GM12874 (cell line): Measurements from ENCODE around the gene YWHAG.
A peak's percentile ranks its signal among the peaks of the same experiment; 100 is the strongest.

ENCODE experiments used
- CTCF ChIP-seq: IDR thresholded peaks from 2 replicates; pipeline ENCODE4 v1.5.1; 2011; ENCODE audit warnings: low read depth, mild to moderate bottlenecking, control low read depth, low read length, moderate library complexity; ENCODE audit not compliant: insufficient read depth

Gene YWHAG

DNA sequence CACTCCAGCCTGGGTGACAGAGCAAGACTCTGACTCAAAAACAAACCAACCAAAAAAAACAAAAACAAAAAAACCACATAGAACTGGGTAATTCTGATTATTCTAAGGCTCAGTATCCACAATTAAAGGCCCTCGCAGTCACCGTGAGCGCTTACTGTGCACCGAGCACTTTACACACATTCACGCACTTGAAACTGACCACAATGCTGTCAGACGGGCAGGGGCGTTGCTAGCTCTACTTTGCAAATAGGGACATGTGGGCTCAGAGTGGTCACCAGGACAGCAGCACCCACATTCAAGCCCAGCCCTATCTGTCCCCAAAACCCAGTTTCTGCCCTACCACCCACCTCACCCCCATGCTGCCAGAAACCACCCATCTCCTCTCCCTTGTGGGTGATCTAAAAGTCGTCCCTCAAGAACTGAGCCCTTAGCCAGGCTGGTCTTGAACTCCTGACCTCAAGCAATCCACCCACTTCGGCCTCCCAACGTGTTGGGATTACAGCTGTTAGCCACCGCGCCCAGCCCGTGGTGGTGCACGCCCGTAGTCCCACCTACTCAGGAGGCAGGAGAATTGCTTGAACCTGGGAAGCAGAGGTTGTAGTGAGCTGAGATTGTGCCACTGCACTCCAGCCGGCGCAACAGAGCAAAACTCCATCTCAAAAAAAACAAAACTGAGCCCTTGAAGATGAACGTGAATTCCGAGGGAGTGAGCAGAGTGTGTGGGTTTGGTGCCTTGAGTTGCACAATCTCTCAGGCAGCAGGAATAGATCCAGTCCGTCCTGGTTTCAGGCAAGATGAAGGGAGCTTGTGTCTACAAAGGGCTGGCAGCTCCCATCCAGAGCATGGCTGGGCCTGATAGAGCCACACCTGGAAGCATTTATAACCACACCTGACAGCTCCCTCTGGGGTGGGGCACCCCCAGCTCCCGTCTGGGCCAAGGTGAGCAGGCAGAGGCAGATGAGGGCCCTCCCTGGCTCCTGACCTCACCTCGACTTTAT lies 61.7 kb downstream of the YWHAG start:
- no peak for TF ChIP-seq CTCF

- no peak for TF ChIP-seq CTCF
Observed at GRCh38 chr7:76294344-76295024, 64.3 kb downstream of the YWHAG start.

DNA sequence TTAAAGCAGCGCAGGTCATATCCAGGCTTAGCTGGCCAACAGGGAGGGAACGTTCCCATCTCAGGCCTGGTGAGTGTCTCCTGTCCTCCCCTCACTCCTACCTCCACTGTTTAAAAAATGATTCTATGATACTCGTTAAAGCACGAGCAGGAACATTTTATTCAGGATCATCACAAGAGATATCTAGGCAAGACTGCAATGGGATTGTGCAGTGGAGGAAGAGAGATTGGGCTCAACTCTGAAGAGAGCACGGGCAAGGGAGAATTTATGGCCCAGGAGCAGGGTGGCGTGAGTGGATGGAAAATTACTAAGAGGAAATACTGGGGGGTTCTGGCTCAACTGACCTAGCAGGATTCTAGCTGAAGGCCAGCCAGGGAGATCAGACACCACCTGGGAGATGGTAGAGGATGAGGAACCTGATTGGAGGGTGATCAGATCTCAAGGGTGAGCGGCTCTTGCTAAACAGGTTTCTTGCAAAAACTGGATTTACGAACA lies 65.3 kb downstream of the YWHAG start:
- TF ChIP-seq CTCF = no peak

- no peak for TF ChIP-seq CTCF
Observed at GRCh38 chr7:76292213-76292573, 66.6 kb downstream of the YWHAG start.

DNA sequence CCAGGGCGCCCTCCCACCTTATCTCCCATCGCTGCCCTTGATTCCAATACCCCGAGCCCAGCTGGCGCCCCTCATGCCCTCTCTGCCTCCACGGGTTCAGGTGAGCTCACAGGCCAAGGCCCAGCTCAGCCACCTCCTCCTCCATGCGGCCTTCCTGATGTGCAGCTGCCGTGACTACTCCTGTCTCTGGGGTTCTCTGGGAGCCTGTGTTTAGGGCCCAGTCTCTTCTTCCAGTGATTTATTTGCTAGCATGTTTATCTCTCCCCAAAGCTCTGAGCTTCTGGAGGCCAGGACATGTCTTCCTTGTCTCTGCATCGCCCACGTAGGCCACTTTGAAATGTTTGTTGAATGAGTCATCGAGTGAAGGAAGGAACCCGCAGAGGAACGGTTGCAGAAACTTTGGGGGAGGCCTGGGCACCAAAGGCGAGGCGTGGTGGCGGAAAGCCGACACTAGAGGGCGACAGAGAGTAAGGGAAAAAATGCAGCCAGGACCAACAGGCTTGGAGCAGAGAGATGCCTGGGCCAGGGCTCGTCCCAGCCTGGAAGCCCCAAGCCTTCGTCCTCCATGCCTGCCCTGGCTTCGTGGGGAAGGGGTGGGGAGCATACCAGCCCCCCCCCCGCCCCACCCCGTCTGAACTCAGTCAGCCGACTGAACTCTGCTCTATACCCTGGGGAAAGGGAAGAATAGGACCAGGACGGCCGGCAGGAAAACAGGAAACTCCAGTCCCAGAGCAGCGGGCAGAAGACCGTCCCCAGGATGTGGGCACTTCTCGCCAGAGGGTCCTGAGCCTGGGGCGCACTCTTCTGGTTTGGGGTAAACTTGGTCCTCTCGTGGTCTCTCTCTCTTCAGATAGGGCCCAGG lies 67.2 kb downstream of the YWHAG start:
- TF ChIP-seq CTCF = peak; percentile 96

- TF ChIP-seq CTCF = no peak
Observed at GRCh38 chr7:76286842-76287403, 71.9 kb downstream of the YWHAG start.
